HG03378 (cell line): ENCODE measurements around the gene IL6.
"Not testable (repeated sequence)": the region's sequence is repeated elsewhere in the genome, so short reads cannot be mapped to it uniquely, and the experiment has no call there.

Experiments used
- ATAC-seq: cut with Tn5 transposase; IDR thresholded peaks from one replicate; pipeline ENCODE4 v1.9.1; 2021; ENCODE audit warnings: mild to moderate bottlenecking, moderate library complexity; ENCODE audit not compliant: unreplicated experiment

Gene IL6

GRCh38 chr7:22779730-22780323, 52.8 kb downstream of the IL6 start:
- ATAC-seq: not testable (repeated sequence)

GRCh38 chr7:22781230-22781711, 54.3 kb downstream of the IL6 start:
- no peak for ATAC-seq
